H1 (cell line): ENCODE measurements around the gene RELL2. TPM values are rescaled to one million over a fixed set of nuclear protein-coding genes. Genes with fewer than 3 reads are reported as not detected.

Experiments used
- CTCF ChIA-PET: fragments of 300-600 bp; sonication (Branson Sonifier 250); formaldehyde crosslinking; loops from one replicate; lab custom pipeline; 2021; ENCODE audit not compliant: partially characterized antibody; lab: Charles Lee
- POLR2A ChIA-PET: fragments of 300-600 bp; sonication (Branson Sonifier 250); formaldehyde crosslinking; loops from one replicate; lab custom pipeline; 2021; ENCODE audit warnings: inconsistent platforms; ENCODE audit not compliant: partially characterized antibody; lab: Charles Lee
- DNase-seq, 2 experiments: peaks; one replicate each; pipeline versions ENCODE4 v3.0.0 to v3.0.0-alpha.2; 2010 to 2022; ENCODE audit warnings: low spot score in 2 of 2, low read depth in 1 of 2, mixed read lengths in 1 of 2
- FAIRE-seq: peaks from 2 replicates; lab custom pipeline; 2011; peaks lifted over from hg19 to GRCh38; lab: Jason Lieb, UNC
- H2AFZ ChIP-seq: 2 replicates; pipeline ENCODE4 v1.8.1; 2012; ENCODE audit warnings: low read length, inconsistent platforms
- H2AK5ac ChIP-seq: 2 replicates; pipeline ENCODE4 v1.6.1; 2013; ENCODE audit warnings: low read depth, low read length
- H2BK120ac ChIP-seq: replicated peaks from 2 replicates; pipeline ENCODE3; 2013; ENCODE audit warnings: low read depth, low read length, inconsistent platforms
- H2BK12ac ChIP-seq: 2 replicates; pipeline ENCODE4 v1.6.1; 2013; ENCODE audit warnings: low read depth, low read length
- H2BK15ac ChIP-seq: 2 replicates; pipeline ENCODE4 v1.6.1; 2013; ENCODE audit warnings: low read length
- H2BK20ac ChIP-seq: 2 replicates; pipeline ENCODE4 v1.6.1; 2013; ENCODE audit warnings: low read length
- H2BK5ac ChIP-seq: 2 replicates; pipeline ENCODE4 v1.6.1; 2013; ENCODE audit warnings: low read depth, low read length
- H3K14ac ChIP-seq: 2 replicates; pipeline ENCODE4 v1.6.1; 2013; ENCODE audit warnings: inconsistent platforms; ENCODE audit not compliant: insufficient read length
- H3K18ac ChIP-seq: 2 replicates; pipeline ENCODE4 v1.6.1; 2013; ENCODE audit warnings: low read length; ENCODE audit errors: extremely low read depth
- H3K23ac ChIP-seq: 2 replicates; pipeline ENCODE4 v1.6.1; 2013; ENCODE audit warnings: inconsistent platforms; ENCODE audit not compliant: insufficient read length
- H3K23me2 ChIP-seq: 2 replicates; pipeline ENCODE4 v1.6.1; 2013; ENCODE audit warnings: low read depth, low read length
- H3K27ac ChIP-seq: 2 replicates; pipeline ENCODE4 v1.6.1; 2011; ENCODE audit warnings: low read depth, low read length, inconsistent platforms
- H3K27me3 ChIP-seq, 4 experiments: replicated peaks in 1 of 4; 1 replicate in 1 of 4; 2 replicates in 3 of 4; pipeline versions ENCODE4 v1.6.1 to v1.8.1; 2011 to 2013; ENCODE audit warnings: low read length in 3 of 4, mild to moderate bottlenecking in 3 of 4, inconsistent platforms in 2 of 4, mixed read lengths in 2 of 4, moderate library complexity in 1 of 4; ENCODE audit not compliant: control insufficient read depth in 3 of 4, insufficient read depth in 3 of 4; ENCODE audit errors: extremely low read depth in 1 of 4
- H3K36me3 ChIP-seq, 4 experiments: 2 replicates each; pipeline versions ENCODE4 v1.6.1 to v1.8.1; 2011 to 2013; ENCODE audit warnings: mild to moderate bottlenecking in 4 of 4, low read length in 3 of 4, moderate library complexity in 2 of 4, control low read depth in 1 of 4, inconsistent platforms in 1 of 4; ENCODE audit not compliant: insufficient read depth in 4 of 4, control insufficient read depth in 2 of 4
- H3K4ac ChIP-seq: replicated peaks from 2 replicates; pipeline ENCODE3; 2013; ENCODE audit warnings: low read length, low read depth, mixed read lengths, inconsistent platforms; ENCODE audit not compliant: insufficient read length
- H3K4me1 ChIP-seq, 4 experiments: replicated peaks in 1 of 4; 1 replicate in 1 of 4; 2 replicates in 3 of 4; pipeline versions ENCODE4 v1.6.1 to v1.8.1; 2011 to 2013; ENCODE audit warnings: low read length in 3 of 4, inconsistent platforms in 2 of 4, mixed read lengths in 1 of 4; ENCODE audit not compliant: insufficient read depth in 4 of 4, control insufficient read depth in 3 of 4
- H3K4me2 ChIP-seq, 2 experiments: 2 replicates each; pipeline versions ENCODE4 v1.6.1 to v1.8.1; 2011 to 2013; ENCODE audit warnings: low read depth in 2 of 2, low read length in 2 of 2, control low read depth in 1 of 2, inconsistent platforms in 1 of 2, mild to moderate bottlenecking in 1 of 2; ENCODE audit not compliant: insufficient read depth in 1 of 2
- H3K4me3 ChIP-seq, 4 experiments: fragments of 200-600, 300-600 bp in 1 of 4; sonication (generic), shearing (Covaris generic), sonication (Bioruptor Twin) in 1 of 4; 2 replicates each; pipeline versions ENCODE4 v1.5.1 to v1.8.1; 2011 to 2016; ENCODE audit warnings: low read length in 4 of 4, low read depth in 3 of 4, control low read depth in 2 of 4, inconsistent platforms in 2 of 4, mild to moderate bottlenecking in 2 of 4, mixed read lengths in 1 of 4, moderate library complexity in 1 of 4; ENCODE audit not compliant: insufficient read depth in 2 of 4; ENCODE audit errors: extremely low read depth in 1 of 4
- H3K56ac ChIP-seq: replicated peaks from 2 replicates; pipeline ENCODE3; 2013; ENCODE audit warnings: low read depth, mild to moderate bottlenecking, mixed read lengths, low read length, inconsistent platforms; ENCODE audit not compliant: insufficient read length
- H3K79me1 ChIP-seq: 2 replicates; pipeline ENCODE4 v1.6.1; 2013; ENCODE audit warnings: low read depth, low read length, control low read depth
- H3K79me2 ChIP-seq, 2 experiments: 2 replicates each; pipeline versions ENCODE4 v1.6.1 to v1.8.1; 2012 to 2013; ENCODE audit warnings: low read length in 2 of 2, mild to moderate bottlenecking in 2 of 2, inconsistent platforms in 1 of 2; ENCODE audit not compliant: insufficient read depth in 2 of 2, control insufficient read depth in 1 of 2
- H3K9ac ChIP-seq, 4 experiments: replicated peaks in 1 of 4; 1 replicate in 1 of 4; 2 replicates in 3 of 4; pipeline versions ENCODE4 v1.6.1 to v1.8.1; 2011 to 2013; ENCODE audit warnings: low read depth in 3 of 4, low read length in 3 of 4, control low read depth in 2 of 4, mild to moderate bottlenecking in 2 of 4, moderate library complexity in 2 of 4, inconsistent platforms in 1 of 4; ENCODE audit errors: extremely low read depth in 1 of 4
- H3K9me3 ChIP-seq, 2 experiments: 2 replicates each; pipeline versions ENCODE4 v1.6.1 to v1.8.1; 2012 to 2013; ENCODE audit warnings: mild to moderate bottlenecking in 2 of 2, moderate library complexity in 2 of 2, control low read depth in 1 of 2, inconsistent platforms in 1 of 2, low read depth in 1 of 2, low read length in 1 of 2, mixed read lengths in 1 of 2; ENCODE audit not compliant: insufficient read depth in 2 of 2
- H4K20me1 ChIP-seq, 2 experiments: replicated peaks in 1 of 2; 2 replicates each; pipeline versions ENCODE3 to v1.8.1; 2011 to 2013; ENCODE audit warnings: inconsistent platforms in 2 of 2, low read length in 2 of 2, mild to moderate bottlenecking in 1 of 2; ENCODE audit not compliant: insufficient read depth in 2 of 2, control insufficient read depth in 1 of 2
- H4K5ac ChIP-seq: 2 replicates; pipeline ENCODE4 v1.6.1; 2013; ENCODE audit warnings: low read length, low read depth, mixed read lengths, inconsistent platforms; ENCODE audit not compliant: insufficient read length
- H4K8ac ChIP-seq: 2 replicates; pipeline ENCODE4 v1.8.0; 2013; ENCODE audit warnings: mild to moderate bottlenecking, moderate library complexity, low read length, inconsistent platforms; ENCODE audit not compliant: insufficient read depth; ENCODE audit errors: extremely low read depth
- H4K91ac ChIP-seq: replicated peaks from 2 replicates; pipeline ENCODE3; 2013; ENCODE audit warnings: low read length, mixed read lengths, inconsistent platforms; ENCODE audit not compliant: insufficient read length
- JUND ChIP-seq: IDR thresholded peaks from 2 replicates; pipeline ENCODE4 v1.6.1; 2011; ENCODE audit warnings: mild to moderate bottlenecking, improper control_type of control experiment, low read length
- KDM1A ChIP-seq: fragments of 200-600, 300-600 bp; sonication (generic); IDR thresholded peaks from 2 replicates; pipeline ENCODE4 v1.7.1; 2016; ENCODE audit warnings: mild to moderate bottlenecking, low read length, borderline replicate concordance
- MAFK ChIP-seq: IDR thresholded peaks from 2 replicates; pipeline ENCODE4 v1.6.1; 2012; ENCODE audit warnings: low read depth, mild to moderate bottlenecking, improper control_type of control experiment, low read length
- WGBS, 2 experiments: shearing (Covaris generic) in 1 of 2; methylation state at CpG; one replicate each; pipeline versions ENCODE4 v1.1.6 to v1.1.7; 2013 to 2015; ENCODE audit warnings: low lambda C conversion rate in 2 of 2, mixed read lengths in 2 of 2, inconsistent platforms in 1 of 2, low coverage in 1 of 2, missing lambda C conversion rate in 1 of 2; ENCODE audit not compliant: insufficient replicate concordance in 2 of 2, insufficient coverage in 1 of 2, insufficient read length in 1 of 2; ENCODE audit errors: extremely low coverage in 1 of 2, missing lambda C conversion rate in 1 of 2; 5-methylcytosine and 5-hydroxymethylcytosine counted together
- polyA plus RNA-seq, 7 experiments: library from polyadenylated mRNA; depleted of rRNA in 3 of 7; stranded (reverse) in 5 of 7; unstranded in 2 of 7; fragments of >200 nt in 5 of 7; fragments of 200-250 nt in 2 of 7; gene quantifications; 1 replicate in 5 of 7; 2 replicates in 1 of 7; 4 replicates in 1 of 7; pipeline versions ENCODE4 v1.2.1 to v1.2.3, GENCODE V29; 2011 to 2013; ENCODE audit warnings: missing spikeins in 2 of 7, mixed read lengths in 2 of 7
- total RNA-seq: library from RNA; stranded (reverse); fragmentation: NEBNext Ultra II Directional; extraction: Animal tissue kit (Norgen Biotek cat#: 25700); gene quantifications from 2 replicates; pipeline ENCODE4 v1.2.1, GENCODE V29; 2021

The RELL2 gene
- total and polyA plus RNA-seq, 2 of the 8 experiments (the other 6 are each of a cell fraction or from before 2014, with no cell fraction given): 18.6 to 23.7 TPM

GRCh38 chr5:141686648-141687416, 50.0 kb downstream of the RELL2 start:
- Histone ChIP-seq H3K23me2 (peaks cover 8% of the 10 kb centered on the region; the same call in 1 of the 2 replicates), H2BK120ac (no peak overlapping the region), H3K79me2 (no peaks in the 10 kb centered on the region), H3K4me1 (peaks cover 5 to 10% (median 8%) of the 10 kb centered on the region in 4 experiments; a peak in 6 of 7 replicates), H3K18ac (no peak overlapping the region), H3K4ac (no peak overlapping the region), H2BK15ac (no peak overlapping the region; the same call in 1 of the 2 replicates), H3K27me3 (peaks cover 0 to 8% (median 2%) of the 10 kb centered on the region in 4 experiments; a peak in 2 of 7 replicates), H2BK20ac (no peak overlapping the region), H4K20me1 (no peaks in the 10 kb centered on the region), H3K27ac (no peak overlapping the region), H3K14ac (no peak overlapping the region), H2AK5ac (no peak overlapping the region; the same call in 1 of the 2 replicates), H3K9me3 (no peaks in the 10 kb centered on the region), H4K91ac (no peak overlapping the region), H3K4me3 (no peak overlapping the region), H2BK5ac (no peak overlapping the region), H3K36me3 (no peaks in the 10 kb centered on the region), H3K9ac (no peak overlapping the region), H2BK12ac (peak overlapping the region; percentile 77; the same call in 1 of the 2 replicates), H3K56ac (no peak overlapping the region), H3K79me1 (no peaks in the 10 kb centered on the region), H4K8ac (no peak overlapping the region; the same call in 1 of the 2 replicates), H3K4me2 (no peak overlapping the region), H2AFZ (no peak overlapping the region), H4K5ac (no peak overlapping the region), H3K23ac (no peak overlapping the region)
- DNase-seq (no peak), FAIRE-seq (no peak)
- ChIA-PET CTCF (interaction anchor here (0.7 to 1.9 kb wide), 12 partner anchors 15 to 502 kb away, joined by 3 to 11 read pairs (median 4); partner anchors contain the start of gene PCDH1), POLR2A (interaction anchor here (1.1 to 1.2 kb wide), 2 partner anchors 13 to 22 kb away, joined by 3 read pairs; no protein-coding TSS in a partner anchor)
- WGBS, 2 experiments: 82% methylated on average over 3 of the region's 3 CpGs; no CpG with 5 or more reads in 1 of the 2 experiments
- TF ChIP-seq KDM1A (peak; percentile 75; the same call in 1 of the 2 replicates), JUND (peak; percentile 48; the same call in 1 of the 2 replicates), MAFK (no peak)
